SK-N-SH (cell line): ENCODE measurements around the gene TEPSIN.

Experiments
- EP300 ChIP-seq, 2 experiments: IDR thresholded peaks; 2 replicates each; pipeline versions ENCODE4 v1.4.0 to v1.6.1; 2012; ENCODE audit warnings: borderline replicate concordance in 1 of 2, low read depth in 1 of 2, low read length in 1 of 2
- EZH2phosphoT487 ChIP-seq: fragments of 200-600 bp; sonication (generic); IDR thresholded peaks from 2 replicates; pipeline ENCODE4 v1.6.1; 2017; ENCODE audit warnings: low read depth, mixed run types, mild to moderate bottlenecking, antibody characterized with exemption, moderate library complexity, borderline replicate concordance
- FOXM1 ChIP-seq: IDR thresholded peaks from 2 replicates; pipeline ENCODE4 v1.4.0; 2012; ENCODE audit warnings: low read depth, mild to moderate bottlenecking
- MEF2A ChIP-seq: IDR thresholded peaks from 2 replicates; pipeline ENCODE4 v1.4.0; 2012; ENCODE audit warnings: low read depth, borderline replicate concordance
- MXI1 ChIP-seq: IDR thresholded peaks from 2 replicates; pipeline ENCODE4 v1.6.1; 2012; ENCODE audit warnings: mild to moderate bottlenecking, low read depth, low read length, improper control_type of control experiment
- NRF1 ChIP-seq: IDR thresholded peaks from 2 replicates; pipeline ENCODE4 v1.6.1; 2012; ENCODE audit warnings: low read depth, mild to moderate bottlenecking, low read length
- POLR2AphosphoS5 ChIP-seq: IDR thresholded peaks from 2 replicates; pipeline ENCODE4 v1.6.1; 2012; ENCODE audit warnings: low read depth, low read length
- REST ChIP-seq: IDR thresholded peaks from 2 replicates; pipeline ENCODE4 v1.6.1; 2012; ENCODE audit warnings: mild to moderate bottlenecking, low read depth, low read length, moderate library complexity
- RFX5 ChIP-seq: IDR thresholded peaks from 2 replicates; pipeline ENCODE4 v1.6.1; 2012; ENCODE audit warnings: mild to moderate bottlenecking, improper control_type of control experiment, low read length
- SMC3 ChIP-seq: IDR thresholded peaks from 2 replicates; pipeline ENCODE4 v1.6.1; 2012; ENCODE audit warnings: low read depth, low read length, improper control_type of control experiment
- TEAD4 ChIP-seq: IDR thresholded peaks from 2 replicates; pipeline ENCODE4 v1.4.0; 2012; ENCODE audit warnings: mild to moderate bottlenecking, borderline replicate concordance; ENCODE audit not compliant: insufficient read depth
- TF ChIP-seq, protein P1 (sequence below): fragments of 200-600 bp; sonication (generic); IDR thresholded peaks from 2 replicates; pipeline ENCODE4 v1.6.1; 2017; ENCODE audit warnings: antibody characterized with exemption, mild to moderate bottlenecking, moderate library complexity
- TF ChIP-seq, protein P2 (sequence below): IDR thresholded peaks from 2 replicates; pipeline ENCODE4 v1.4.0; 2012; ENCODE audit warnings: low read depth
- TF ChIP-seq, protein P3 (sequence below): IDR thresholded peaks from 2 replicates; pipeline ENCODE4; 2012

- TF ChIP-seq, protein P1, sequence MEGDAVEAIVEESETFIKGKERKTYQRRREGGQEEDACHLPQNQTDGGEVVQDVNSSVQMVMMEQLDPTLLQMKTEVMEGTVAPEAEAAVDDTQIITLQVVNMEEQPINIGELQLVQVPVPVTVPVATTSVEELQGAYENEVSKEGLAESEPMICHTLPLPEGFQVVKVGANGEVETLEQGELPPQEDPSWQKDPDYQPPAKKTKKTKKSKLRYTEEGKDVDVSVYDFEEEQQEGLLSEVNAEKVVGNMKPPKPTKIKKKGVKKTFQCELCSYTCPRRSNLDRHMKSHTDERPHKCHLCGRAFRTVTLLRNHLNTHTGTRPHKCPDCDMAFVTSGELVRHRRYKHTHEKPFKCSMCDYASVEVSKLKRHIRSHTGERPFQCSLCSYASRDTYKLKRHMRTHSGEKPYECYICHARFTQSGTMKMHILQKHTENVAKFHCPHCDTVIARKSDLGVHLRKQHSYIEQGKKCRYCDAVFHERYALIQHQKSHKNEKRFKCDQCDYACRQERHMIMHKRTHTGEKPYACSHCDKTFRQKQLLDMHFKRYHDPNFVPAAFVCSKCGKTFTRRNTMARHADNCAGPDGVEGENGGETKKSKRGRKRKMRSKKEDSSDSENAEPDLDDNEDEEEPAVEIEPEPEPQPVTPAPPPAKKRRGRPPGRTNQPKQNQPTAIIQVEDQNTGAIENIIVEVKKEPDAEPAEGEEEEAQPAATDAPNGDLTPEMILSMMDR = no peak
- TF ChIP-seq, protein P2, sequence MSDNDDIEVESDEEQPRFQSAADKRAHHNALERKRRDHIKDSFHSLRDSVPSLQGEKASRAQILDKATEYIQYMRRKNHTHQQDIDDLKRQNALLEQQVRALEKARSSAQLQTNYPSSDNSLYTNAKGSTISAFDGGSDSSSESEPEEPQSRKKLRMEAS = no peak
- no peak for TF ChIP-seq SMC3
- TF ChIP-seq EP300 (IDR thresholded peaks at IDR 0.05; ENCODE audit: borderline replicate concordance in 1 of 2, low read depth in 1 of 2, low read length in 1 of 2) = no peak
- TF ChIP-seq MEF2A = no peak
- no peak for TF ChIP-seq POLR2AphosphoS5
- no peak for TF ChIP-seq EZH2phosphoT487
- TF ChIP-seq, protein P3, sequence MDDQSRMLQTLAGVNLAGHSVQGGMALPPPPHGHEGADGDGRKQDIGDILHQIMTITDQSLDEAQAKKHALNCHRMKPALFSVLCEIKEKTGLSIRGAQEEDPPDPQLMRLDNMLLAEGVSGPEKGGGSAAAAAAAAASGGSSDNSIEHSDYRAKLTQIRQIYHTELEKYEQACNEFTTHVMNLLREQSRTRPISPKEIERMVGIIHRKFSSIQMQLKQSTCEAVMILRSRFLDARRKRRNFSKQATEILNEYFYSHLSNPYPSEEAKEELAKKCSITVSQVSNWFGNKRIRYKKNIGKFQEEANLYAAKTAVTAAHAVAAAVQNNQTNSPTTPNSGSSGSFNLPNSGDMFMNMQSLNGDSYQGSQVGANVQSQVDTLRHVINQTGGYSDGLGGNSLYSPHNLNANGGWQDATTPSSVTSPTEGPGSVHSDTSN = no peak
- no peak for TF ChIP-seq NRF1
- TF ChIP-seq REST = no peak
- TF ChIP-seq RFX5 = no peak
- no peak for TF ChIP-seq MXI1
- no peak for TF ChIP-seq FOXM1
- TF ChIP-seq TEAD4 = no peak
These were observed 46.5 kb upstream of the TEPSIN start for GRCh38 chr17:81285179-81285878.
